ENCODE measurements around the gene PPP1R11. TPM values are rescaled to one million over a fixed set of nuclear protein-coding genes. Genes with fewer than 3 reads are reported as not detected.

Gene PPP1R11
- total and polyA plus RNA-seq, 2 of the 13 experiments (the other 11 are each of a cell fraction or from before 2014, with no cell fraction given) = 32.1 to 58.9 TPM

DNA sequence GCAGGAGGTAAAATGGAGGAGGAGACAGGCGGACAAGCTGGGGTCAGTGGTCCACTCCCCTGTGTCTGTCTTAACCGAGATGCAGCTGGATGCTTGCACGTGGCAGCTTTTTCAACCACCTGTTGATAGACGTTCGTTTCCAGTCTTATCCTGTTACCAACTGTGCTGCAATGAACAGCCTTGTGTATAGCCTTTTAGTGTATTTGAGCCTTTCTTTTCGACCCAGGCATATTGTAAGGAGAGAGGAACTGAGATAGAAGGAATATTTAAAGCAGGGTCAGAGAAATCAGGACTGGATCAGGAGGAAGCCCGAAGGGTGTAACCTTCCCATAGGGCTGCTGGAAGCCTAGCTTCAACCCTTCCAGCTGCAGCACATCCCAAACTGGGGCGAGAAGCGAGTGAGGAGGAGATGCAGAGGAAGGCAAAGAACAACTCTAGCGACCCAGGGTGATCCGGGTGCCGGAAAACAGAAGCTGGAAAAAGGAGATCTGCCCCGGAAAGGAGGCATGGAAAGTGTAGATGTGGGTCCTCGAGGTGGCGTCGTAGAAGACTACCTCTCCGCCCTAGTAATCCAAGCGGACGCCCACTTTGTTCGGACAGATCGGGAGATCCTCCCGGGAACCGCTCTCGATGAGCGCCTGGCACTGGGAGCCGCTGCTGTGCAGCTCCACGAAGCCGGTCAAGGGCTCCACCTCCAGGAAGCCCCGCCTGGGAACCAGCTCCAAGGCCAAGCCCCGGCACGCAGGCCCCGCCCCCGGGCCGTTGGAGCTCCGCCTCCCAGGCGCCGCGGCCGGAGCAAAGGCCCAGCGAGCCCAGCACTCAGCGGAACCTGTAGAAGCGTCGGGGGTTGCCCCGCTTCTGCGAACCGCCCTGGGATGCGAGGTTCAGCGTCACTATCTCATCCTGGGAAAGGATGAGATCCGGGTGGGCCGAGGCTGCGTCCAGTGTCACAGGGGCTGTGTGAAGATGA is 34.7 kb downstream of the PPP1R11 start (continued):
- peak; percentile 83 for TF ChIP-seq ZNF552 (CRISPR knock-in tag; IDR thresholded peaks at IDR 0.05; ENCODE audit: borderline replicate concordance)
- no peak; the same call in 1 of the 2 replicates for TF ChIP-seq ZNF747 (CRISPR knock-in tag; IDR thresholded peaks at IDR 0.05; ENCODE audit: borderline replicate concordance)
- TF ChIP-seq, protein P1, sequence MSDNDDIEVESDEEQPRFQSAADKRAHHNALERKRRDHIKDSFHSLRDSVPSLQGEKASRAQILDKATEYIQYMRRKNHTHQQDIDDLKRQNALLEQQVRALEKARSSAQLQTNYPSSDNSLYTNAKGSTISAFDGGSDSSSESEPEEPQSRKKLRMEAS (IDR thresholded peaks at IDR 0.05) = peak; percentile 64; the same call in 1 of the 2 replicates
- TF ChIP-seq ZNF33A (CRISPR knock-in tag; IDR thresholded peaks at IDR 0.05; ENCODE audit: borderline replicate concordance) = no peak
- TF ChIP-seq TCF7 (IDR thresholded peaks at IDR 0.05; ENCODE audit: low read depth) = no peak
- no peak for TF ChIP-seq MBNL3 (CRISPR knock-in tag; conservative IDR thresholded peaks at IDR 0.05)
- no peak for TF ChIP-seq ZBTB46 (CRISPR knock-in tag; IDR thresholded peaks at IDR 0.05; ENCODE audit: borderline replicate concordance)
- peak; percentile 91 to 99 for TF ChIP-seq POLR2A (IDR thresholded peaks at IDR 0.05; ENCODE audit: insufficient read depth in 1 of 2, low read depth in 2 of 2, low read length in 2 of 2)
- 0 out of 2 replicates have a peak, but pooled peaks have one; percentile 22 for TF ChIP-seq RCOR2 (CRISPR knock-in tag; IDR thresholded peaks at IDR 0.05)
- peak; percentile 72; the same call in 1 of the 2 replicates for TF ChIP-seq ZNF329 (CRISPR knock-in tag; IDR thresholded peaks at IDR 0.05; ENCODE audit: low read depth)
- no peak for TF ChIP-seq MAFG (CRISPR knock-in tag; IDR thresholded peaks at IDR 0.05)
- peak; percentile 59; the same call in 1 of the 2 replicates for TF ChIP-seq ZNF563 (CRISPR knock-in tag; IDR thresholded peaks at IDR 0.05)
- no peak for TF ChIP-seq CREB1 (IDR thresholded peaks at IDR 0.05)
- TF ChIP-seq CREB1 (CRISPR knock-in tag; IDR thresholded peaks at IDR 0.05) = no peak
- no peak for TF ChIP-seq ZNF382 (CRISPR knock-in tag; IDR thresholded peaks at IDR 0.05; ENCODE audit: borderline replicate concordance)
- TF ChIP-seq EZH2 (conservative IDR thresholded peaks at IDR 0.05; ENCODE audit: low read depth, low read length) = no peak
- no peak for TF ChIP-seq PHB2 (IDR thresholded peaks at IDR 0.05; ENCODE audit: partially characterized antibody)
- TF ChIP-seq, protein P2, sequence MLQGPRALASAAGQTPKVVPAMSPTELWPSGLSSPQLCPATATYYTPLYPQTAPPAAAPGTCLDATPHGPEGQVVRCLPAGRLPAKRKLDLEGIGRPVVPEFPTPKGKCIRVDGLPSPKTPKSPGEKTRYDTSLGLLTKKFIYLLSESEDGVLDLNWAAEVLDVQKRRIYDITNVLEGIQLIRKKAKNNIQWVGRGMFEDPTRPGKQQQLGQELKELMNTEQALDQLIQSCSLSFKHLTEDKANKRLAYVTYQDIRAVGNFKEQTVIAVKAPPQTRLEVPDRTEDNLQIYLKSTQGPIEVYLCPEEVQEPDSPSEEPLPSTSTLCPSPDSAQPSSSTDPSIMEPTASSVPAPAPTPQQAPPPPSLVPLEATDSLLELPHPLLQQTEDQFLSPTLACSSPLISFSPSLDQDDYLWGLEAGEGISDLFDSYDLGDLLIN (CRISPR knock-in tag; IDR thresholded peaks at IDR 0.05; ENCODE audit: borderline replicate concordance) = no peak
- peak; percentile 65; the same call in 1 of the 2 replicates for TF ChIP-seq ZNF224 (CRISPR knock-in tag; IDR thresholded peaks at IDR 0.05)
- 0 out of 2 replicates have a peak, but pooled peaks have one; percentile 54 for TF ChIP-seq GATAD1 (CRISPR knock-in tag; IDR thresholded peaks at IDR 0.05)
- no peak for TF ChIP-seq ZNF850 (CRISPR knock-in tag; conservative IDR thresholded peaks at IDR 0.05)
- no peak; the same call in 1 of the 2 replicates for TF ChIP-seq WIZ (CRISPR knock-in tag; IDR thresholded peaks at IDR 0.05)
- TF ChIP-seq NFE2 (CRISPR knock-in tag; IDR thresholded peaks at IDR 0.05) = no peak
- TF ChIP-seq REST (IDR thresholded peaks at IDR 0.05; ENCODE audit: borderline replicate concordance in 1 of 2, low read depth in 1 of 2, low read length in 2 of 2) = peak in 1 of 2 experiments; percentile 75; a peak in 1 of 4 replicates
